HCT116 (cell line): ENCODE results near the gene GABRR2. TPM values are rescaled to one million over a fixed set of nuclear protein-coding genes. Genes with fewer than 3 reads are reported as not detected.

ENCODE experiments used
- ATAC-seq: fragments of 200-7000 bp; cut with Tn5 transposase; 2 replicates; pipeline ENCODE4 v1.9.1; 2020; ENCODE audit warnings: mild to moderate bottlenecking, moderate library complexity
- BruUV-seq: library from RNA; stranded (reverse); fragments of 400-500 nt; replicated peaks from 2 replicates; lab custom pipeline; 2021; lab: Mats Ljungman, UMichigan
- CTCF ChIA-PET: fragments of 300-600 bp; sonication (Branson Sonifier 250); formaldehyde crosslinking; loops from one replicate; lab custom pipeline; 2021; ENCODE audit warnings: antibody characterized with exemption; lab: Charles Lee
- POLR2A ChIA-PET: fragments of 300-600, 350-600 bp; sonication (Branson Sonifier 250); formaldehyde crosslinking; loops from one replicate; lab custom pipeline; 2021; ENCODE audit warnings: antibody characterized with exemption; lab: Charles Lee
- RAD21 ChIA-PET, 2 experiments: fragments of 300-600 bp; sonication (Branson Sonifier 250); formaldehyde crosslinking; loops; one replicate each; lab custom pipeline; 2023; ENCODE audit warnings: low total read pairs in 2 of 2; ENCODE audit not compliant: uncharacterized antibody in 2 of 2, unreplicated experiment in 2 of 2, low non-redundant PET in 1 of 2; lab: Charles Lee
- DNase-seq: peaks from one replicate; pipeline ENCODE4 v3.0.0-alpha.2; 2010; ENCODE audit warnings: low read depth, low spot score
- H2AFZ ChIP-seq: fragments of 200-600 bp; shearing (Covaris generic), sonication (generic); 2 replicates; pipeline ENCODE4 v1.6.1; 2017; ENCODE audit warnings: low read depth, mixed run types, mixed read lengths, antibody characterized with exemption, low read length; ENCODE audit not compliant: poor library complexity, severe bottlenecking
- H3K27ac ChIP-seq: 2 replicates; pipeline ENCODE4 v1.5.1; 2012; ENCODE audit warnings: low read depth, low read length
- H3K27me3 ChIP-seq: fragments of 200-600 bp; sonication (generic); 2 replicates; pipeline ENCODE4 v1.6.1; 2016; ENCODE audit warnings: mixed run types, low read length, mixed read lengths; ENCODE audit not compliant: insufficient read depth
- H3K36me3 ChIP-seq, 2 experiments: fragments of 200-500 bp in 1 of 2; fragments of 200-600 bp in 1 of 2; sonication (Bioruptor generic) in 1 of 2; sonication (generic) in 1 of 2; 2 replicates each; pipeline versions ENCODE4 v1.5.1 to v1.6.1; 2014 to 2016; ENCODE audit warnings: low read length in 2 of 2, inconsistent platforms in 1 of 2, mixed read lengths in 1 of 2, mixed run types in 1 of 2; ENCODE audit not compliant: insufficient read depth in 2 of 2, control insufficient read depth in 1 of 2
- H3K4me1 ChIP-seq, 2 experiments: fragments of 200-600 bp in 1 of 2; sonication (generic) in 1 of 2; 2 replicates each; pipeline versions ENCODE4 v1.5.1 to v1.6.1; 2012 to 2017; ENCODE audit warnings: low read length in 2 of 2, inconsistent platforms in 1 of 2, mild to moderate bottlenecking in 1 of 2, mixed read lengths in 1 of 2, mixed run types in 1 of 2, moderate library complexity in 1 of 2; ENCODE audit not compliant: insufficient read depth in 2 of 2, control insufficient read depth in 1 of 2
- H3K4me2 ChIP-seq: fragments of 200-600 bp; sonication (generic); 2 replicates; pipeline ENCODE4 v1.6.1; 2017; ENCODE audit warnings: mixed run types, low read length, mixed read lengths
- H3K4me3 ChIP-seq, 2 experiments: fragments of 200-600 bp in 1 of 2; sonication (generic) in 1 of 2; replicated peaks in 1 of 2; 2 replicates each; pipeline ENCODE4 v1.5.1; 2011 to 2016; ENCODE audit warnings: low read length in 2 of 2, control low read depth in 1 of 2, low read depth in 1 of 2, mild to moderate bottlenecking in 1 of 2, mixed read lengths in 1 of 2, mixed run types in 1 of 2
- H3K79me2 ChIP-seq: fragments of 200-600 bp; sonication (generic); 2 replicates; pipeline ENCODE4 v1.6.1; 2017; ENCODE audit warnings: mild to moderate bottlenecking, mixed run types, low read length, moderate library complexity, mixed read lengths; ENCODE audit not compliant: insufficient read depth
- H3K9ac ChIP-seq: fragments of 200-600 bp; sonication (generic); 2 replicates; pipeline ENCODE4 v1.6.1; 2016; ENCODE audit warnings: low read length, mixed read lengths
- H3K9me2 ChIP-seq: fragments of 200-600 bp; sonication (generic), shearing (Covaris generic); 2 replicates; pipeline ENCODE4 v1.6.1; 2017; ENCODE audit warnings: mixed run types, mild to moderate bottlenecking, moderate library complexity; ENCODE audit not compliant: insufficient read depth
- H3K9me3 ChIP-seq, 2 experiments: fragments of 200-500 bp in 1 of 2; fragments of 200-600 bp in 1 of 2; sonication (Bioruptor generic) in 1 of 2; sonication (generic) in 1 of 2; 2 replicates each; pipeline ENCODE4 v1.6.1; 2014 to 2017; ENCODE audit warnings: low read length in 2 of 2, mixed read lengths in 2 of 2, inconsistent platforms in 1 of 2, low read depth in 1 of 2, mild to moderate bottlenecking in 1 of 2, mixed run types in 1 of 2, moderate library complexity in 1 of 2; ENCODE audit not compliant: control insufficient read depth in 1 of 2, insufficient read depth in 1 of 2
- H4K20me1 ChIP-seq: fragments of 200-600 bp; sonication (generic), shearing (Covaris generic); 2 replicates; pipeline ENCODE4 v1.6.1; 2017; ENCODE audit warnings: mixed run types, mild to moderate bottlenecking, moderate library complexity; ENCODE audit not compliant: insufficient read depth
- ATF3 ChIP-seq: IDR thresholded peaks from 2 replicates; pipeline ENCODE4 v1.6.1; 2012
- CEBPB ChIP-seq: IDR thresholded peaks from 2 replicates; pipeline ENCODE4 v1.6.1; 2012; ENCODE audit warnings: low read depth
- CTCF ChIP-seq, 3 experiments: fragments of 200-600 bp in 1 of 3; sonication (generic) in 1 of 3; IDR thresholded peaks in 2 of 3; conservative IDR thresholded peaks in 1 of 3; 2 replicates each; pipeline ENCODE4 v1.5.1; 2012 to 2017; ENCODE audit warnings: low read depth in 2 of 3, low read length in 2 of 3, antibody characterized with exemption in 1 of 3, borderline replicate concordance in 1 of 3, control low read depth in 1 of 3, mild to moderate bottlenecking in 1 of 3, mixed read lengths in 1 of 3, mixed run types in 1 of 3, moderate library complexity in 1 of 3; ENCODE audit not compliant: insufficient read depth in 1 of 3
- EGR1 ChIP-seq: IDR thresholded peaks from 2 replicates; pipeline ENCODE4 v1.6.1; 2012; ENCODE audit warnings: low read depth
- ELF1 ChIP-seq: IDR thresholded peaks from 2 replicates; pipeline ENCODE4 v1.6.1; 2012; ENCODE audit warnings: low read depth, borderline replicate concordance
- EZH2 ChIP-seq: fragments of 200-600 bp; sonication (generic); IDR thresholded peaks from 2 replicates; pipeline ENCODE4 v1.6.1; 2017; ENCODE audit warnings: antibody characterized with exemption, mixed run types
- EZH2phosphoT487 ChIP-seq: fragments of 200-600 bp; IDR thresholded peaks from 2 replicates; pipeline ENCODE4 v1.6.1; 2018; ENCODE audit warnings: antibody characterized with exemption, borderline replicate concordance
- FOSL1 ChIP-seq: IDR thresholded peaks from 2 replicates; pipeline ENCODE4 v1.6.1; 2012; ENCODE audit warnings: low read depth
- JUND ChIP-seq: IDR thresholded peaks from 2 replicates; pipeline ENCODE4 v1.6.1; 2012
- MAX ChIP-seq: IDR thresholded peaks from 2 replicates; pipeline ENCODE4 v1.6.1; 2012
- POLR2AphosphoS5 ChIP-seq: IDR thresholded peaks from 2 replicates; pipeline ENCODE4 v1.6.1; 2011; ENCODE audit warnings: mild to moderate bottlenecking, low read depth, low read length, moderate library complexity
- REST ChIP-seq: IDR thresholded peaks from 2 replicates; pipeline ENCODE4 v1.6.1; 2012; ENCODE audit warnings: low read depth
- SIN3A ChIP-seq: IDR thresholded peaks from 2 replicates; pipeline ENCODE4 v1.6.1; 2012; ENCODE audit warnings: low read depth
- SP1 ChIP-seq: IDR thresholded peaks from 2 replicates; pipeline ENCODE4 v1.6.1; 2012; ENCODE audit warnings: low read depth
- SRF ChIP-seq: IDR thresholded peaks from 2 replicates; pipeline ENCODE4 v1.6.1; 2012; ENCODE audit warnings: low read depth
- TCF7L2 ChIP-seq: IDR thresholded peaks from 2 replicates; pipeline ENCODE4 v1.7.0; 2011; ENCODE audit warnings: borderline replicate concordance, inconsistent platforms; ENCODE audit not compliant: insufficient read depth, insufficient read length; ENCODE audit errors: extremely low read depth
- YY1 ChIP-seq: IDR thresholded peaks from 2 replicates; pipeline ENCODE4 v1.6.1; 2011; ENCODE audit warnings: low read length, low read depth, moderate library complexity, mild to moderate bottlenecking; ENCODE audit not compliant: insufficient replicate concordance; ENCODE audit errors: extremely low read depth
- ZBTB33 ChIP-seq: IDR thresholded peaks from 2 replicates; pipeline ENCODE4 v1.6.1; 2011; ENCODE audit warnings: mild to moderate bottlenecking, low read length, moderate library complexity; ENCODE audit not compliant: insufficient replicate concordance; ENCODE audit errors: extremely low read depth
- intact Hi-C: fragments of 100-400 bp; cut with micrococcal nuclease; formaldehyde crosslinking; loops from 2 replicates; pipeline ENCODE4 v1.10.0; 2022
- total RNA-seq: library from RNA; stranded (reverse); gene quantifications from one replicate; pipeline ENCODE4 v1.2.1, GENCODE V29; 2021; ENCODE audit not compliant: unreplicated experiment

Gene GABRR2
- total RNA-seq, 1 experiment from 2014 or later = 0.57 TPM

GRCh38 chr6:89314692-89315091 is 407 bp downstream of the GABRR2 start:
- H3K4me3 ChIP-seq = no peak overlapping the region
- H3K9me3 ChIP-seq = no peaks in the 10 kb centered on the region
- intact Hi-C loops = no loop called here
- no peak overlapping the region for H3K9ac ChIP-seq
- no peak overlapping the region for H2AFZ ChIP-seq
- no peak overlapping the region for H3K27ac ChIP-seq
- ChIA-PET RAD21 (no interaction called here), CTCF (no interaction called here), POLR2A (no interaction called here)
- peaks cover 5 to 22% of the 10 kb centered on the region in 2 experiments; a peak in 2 of 4 replicates for H3K4me1 ChIP-seq
- no peaks in the 10 kb centered on the region for H3K36me3 ChIP-seq
- BruUV-seq = no TSS peak
- no peaks in the 10 kb centered on the region for H3K27me3 ChIP-seq
- TF ChIP-seq ATF3 (no peak), SRF (no peak), REST (no peak), TCF7L2 (no peak), JUND (no peak), EGR1 (no peak), CEBPB (no peak), SIN3A (no peak), YY1 (no peak), FOSL1 (no peak), EZH2phosphoT487 (no peak), SP1 (no peak), EZH2 (no peak), CTCF (IDR thresholded peaks at IDR 0.05 in 2 of 3, conservative IDR thresholded peaks at IDR 0.05 in 1 of 3; ENCODE audit: borderline replicate concordance in 1 of 3, insufficient read depth in 1 of 3, low read depth in 2 of 3, low read length in 2 of 3) (no peak), ZBTB33 (no peak), MAX (no peak), ELF1 (no peak), POLR2AphosphoS5 (no peak)
- H4K20me1 ChIP-seq = no peaks in the 10 kb centered on the region
- H3K9me2 ChIP-seq = no peaks in the 10 kb centered on the region
- H3K4me2 ChIP-seq = no peak overlapping the region
- no peak for ATAC-seq
- no peaks in the 10 kb centered on the region for H3K79me2 ChIP-seq
- no peak for DNase-seq
